Suprapubic skin (tissue), 4 donors: Measurements from ENCODE around the gene ATXN10. TPM values are rescaled to one million over a fixed set of nuclear protein-coding genes. Genes with fewer than 3 reads are reported as not detected.

Experiments
- DNase-seq, 2 donors: peaks; one replicate each; pipeline ENCODE4 v3.0.0-alpha.2; 2019; ENCODE audit warnings: low spot score in 2 of 2
- H3K27ac ChIP-seq: fragments of 200-600 bp; sonication (generic); one replicate; pipeline ENCODE4 v1.5.1; 2019
- H3K27me3 ChIP-seq: fragments of 200-600 bp; sonication (generic); one replicate; pipeline ENCODE4 v1.5.1; 2019
- H3K36me3 ChIP-seq: fragments of 200-600 bp; sonication (generic); one replicate; pipeline ENCODE4 v1.5.1; 2019
- H3K4me1 ChIP-seq: fragments of 200-600 bp; sonication (generic); one replicate; pipeline ENCODE4 v1.5.1; 2019
- H3K4me3 ChIP-seq: fragments of 200-600 bp; sonication (generic); one replicate; pipeline ENCODE4 v1.5.1; 2019; ENCODE audit warnings: mild to moderate bottlenecking
- H3K9me3 ChIP-seq: fragments of 200-600 bp; sonication (generic); one replicate; pipeline ENCODE4 v1.5.1; 2019
- CTCF ChIP-seq, 2 donors: fragments of 200-600 bp in 1 of 2; fragments of 450-650 bp in 1 of 2; sonication (generic) in 1 of 2; IDR thresholded peaks; one replicate each; pipeline ENCODE4 v1.5.1; 2016 to 2019; ENCODE audit warnings: antibody characterized with exemption in 2 of 2, mild to moderate bottlenecking in 1 of 2, moderate library complexity in 1 of 2
- EP300 ChIP-seq: sonication (generic); formaldehyde crosslinking; IDR thresholded peaks from one replicate; pipeline ENCODE4 v1.6.1; 2017; ENCODE audit warnings: antibody characterized with exemption
- POLR2A ChIP-seq, 2 donors: fragments of 450-650 bp; IDR thresholded peaks; one replicate each; pipeline ENCODE4 v1.6.1; 2017; ENCODE audit warnings: antibody characterized with exemption in 2 of 2, mild to moderate bottlenecking in 2 of 2, moderate library complexity in 2 of 2
- POLR2AphosphoS5 ChIP-seq, 3 donors: sonication (generic); formaldehyde crosslinking; IDR thresholded peaks; one replicate each; pipeline ENCODE4 v1.6.1; 2017; ENCODE audit warnings: antibody characterized with exemption in 3 of 3
- WGBS: methylation state at CpG from one replicate; pipeline ENCODE4 v1.1.5; 2018; 5-methylcytosine and 5-hydroxymethylcytosine counted together
- total RNA-seq, 4 donors: library from RNA; depleted of rRNA; stranded (reverse); fragments of >200 nt; gene quantifications; one replicate each; pipeline ENCODE4 v1.1.0, GENCODE V29; 2016

ATXN10 gene
- total RNA-seq, 4 donors from 2014 or later, result 63.2 to 79.0 (median 68.8) TPM

DNA sequence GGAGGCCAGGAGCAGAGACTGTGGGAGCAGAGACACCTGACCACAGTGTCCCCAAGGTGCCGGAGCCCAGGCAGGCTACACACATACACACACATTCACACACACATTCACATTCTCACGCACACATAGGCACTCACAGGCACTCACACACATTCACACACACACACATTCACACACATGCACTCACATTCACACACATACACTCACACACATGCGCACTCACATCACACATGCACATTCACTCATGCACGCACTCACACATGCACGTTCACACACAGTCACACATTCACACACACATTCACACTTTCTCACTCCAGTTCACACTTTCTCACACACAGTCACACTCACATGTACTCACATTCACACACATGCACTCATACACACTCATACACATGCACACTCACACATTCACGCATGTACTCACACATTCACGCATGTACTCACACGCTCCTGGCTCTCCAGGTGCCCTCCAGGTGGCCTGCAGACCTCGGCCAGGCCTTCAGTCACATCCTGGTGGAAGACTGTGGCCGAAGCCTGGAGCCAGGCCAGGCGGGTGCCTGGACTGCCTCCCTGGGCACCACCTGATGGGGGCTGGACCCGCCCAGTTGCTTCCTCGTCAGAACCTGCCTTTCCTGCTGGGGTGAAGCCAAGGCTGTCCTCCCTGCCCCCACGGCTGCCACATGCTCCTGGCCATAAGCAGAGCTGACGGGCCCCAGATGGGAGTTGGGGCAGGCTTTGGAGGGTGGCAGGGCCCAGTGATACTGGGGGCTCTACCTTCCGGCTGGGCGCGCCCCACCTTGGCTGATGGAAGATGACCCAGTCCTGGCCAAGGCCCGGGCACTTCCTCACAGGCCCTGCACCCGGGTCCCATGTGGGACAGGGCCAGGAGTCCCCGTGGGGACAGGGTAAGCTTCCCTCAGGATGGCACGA is 215.8 kb downstream of the ATXN10 start:
- H3K36me3 ChIP-seq, result no peaks in the 10 kb centered on the region
- DNase-seq, result peak; percentile 57 to 67
- peaks cover 68% of the 10 kb centered on the region for H3K27me3 ChIP-seq

GRCh38 chr22:45888221-45889092 is 216.8 kb downstream of the ATXN10 start:
- 90% methylated on average over 16 of the region's 27 CpGs for WGBS
- TF ChIP-seq CTCF (IDR thresholded peaks at IDR 0.05) (no peak), POLR2A (IDR thresholded peaks at IDR 0.05) (no peak), EP300 (no peak), POLR2AphosphoS5 (IDR thresholded peaks at IDR 0.05) (no peak)
- Histone ChIP-seq H3K9me3 (no peaks in the 10 kb centered on the region), H3K4me1 (peaks cover 6% of the 10 kb centered on the region), H3K27me3 (peaks cover 65% of the 10 kb centered on the region), H3K36me3 (no peaks in the 10 kb centered on the region), H3K4me3 (no peak overlapping the region), H3K27ac (no peak overlapping the region)
- no peak for DNase-seq

More for the DNA sequence above, 215.8 kb downstream of the ATXN10 start:
- WGBS, result 73% methylated on average over 12 of the region's 22 CpGs
- no peaks in the 10 kb centered on the region for H3K9me3 ChIP-seq
- peaks cover 15% of the 10 kb centered on the region for H3K4me1 ChIP-seq
- TF ChIP-seq EP300 (no peak), CTCF (IDR thresholded peaks at IDR 0.05) (no peak), POLR2A (IDR thresholded peaks at IDR 0.05) (no peak), POLR2AphosphoS5 (IDR thresholded peaks at IDR 0.05) (no peak)
- H3K4me3 ChIP-seq, result no peak overlapping the region
- no peak overlapping the region for H3K27ac ChIP-seq

DNA sequence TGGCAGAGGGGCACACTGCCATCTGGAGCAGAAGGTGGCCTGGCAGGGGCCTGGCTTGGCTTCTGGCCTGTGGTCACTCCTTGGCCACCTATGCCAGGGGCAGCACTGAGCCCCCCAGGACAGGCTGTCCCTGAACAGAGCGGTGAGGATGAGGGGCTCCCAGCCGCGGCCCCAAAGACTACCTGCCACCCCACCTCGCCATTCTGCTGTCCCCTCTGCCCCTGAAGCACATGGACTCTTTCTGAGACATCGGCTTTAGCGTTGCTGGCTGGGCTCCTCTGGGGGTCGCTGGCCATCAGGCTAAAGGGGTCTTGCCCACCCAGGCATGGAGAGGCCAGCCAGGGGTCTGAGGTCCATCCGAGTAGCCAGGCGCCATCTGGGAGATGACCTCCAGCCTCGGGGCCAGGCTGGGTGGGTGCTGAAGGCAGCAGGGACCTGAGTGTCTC is 217.5 kb downstream of the ATXN10 start:
- Histone ChIP-seq H3K27me3 (peaks cover 59% of the 10 kb centered on the region), H3K4me3 (no peak overlapping the region)
- no CpG with 5 or more reads among the region's 10 CpGs for WGBS

DNA sequence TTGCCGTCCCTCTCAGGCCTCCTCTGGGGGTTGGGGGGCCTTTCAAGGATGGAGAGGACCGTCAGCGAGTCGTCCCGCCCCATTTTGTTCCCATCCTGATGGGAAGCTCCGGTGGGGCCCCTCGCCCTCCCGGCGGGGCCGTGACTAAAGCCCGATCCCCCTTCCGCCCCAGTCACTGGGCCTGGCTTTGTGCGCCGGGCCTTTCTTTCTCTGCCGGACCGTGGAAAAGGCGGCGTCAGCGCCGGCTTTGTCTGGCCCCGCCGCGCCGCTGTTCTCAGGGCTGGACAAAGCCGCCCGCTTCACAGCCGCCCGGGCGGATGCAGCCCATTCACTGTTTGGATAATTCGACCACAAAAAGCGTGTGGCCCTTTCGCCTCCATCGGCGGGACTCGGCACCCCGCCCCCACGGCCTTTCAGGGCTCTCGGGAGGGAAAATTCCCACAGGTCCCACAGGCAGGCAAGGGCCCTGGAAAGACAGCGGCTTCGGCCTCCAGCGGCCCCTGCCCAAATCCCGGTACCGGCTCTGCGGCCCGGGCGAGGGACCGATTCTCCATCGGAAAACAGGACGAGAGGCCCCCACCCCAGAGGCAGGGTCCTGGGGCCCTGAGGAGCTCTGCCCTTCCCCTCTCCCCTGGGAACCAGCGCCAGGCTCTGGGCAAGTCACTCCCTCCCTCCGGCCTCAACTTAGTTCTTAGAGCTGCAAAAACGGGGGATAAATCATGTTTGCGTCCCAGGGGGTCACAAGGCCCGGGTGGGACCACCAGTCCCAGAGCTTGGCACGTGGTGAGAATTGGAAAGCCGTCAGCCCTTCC is 218.1 kb downstream of the ATXN10 start:
- H3K4me3 ChIP-seq, result no peak overlapping the region
- H3K9me3 ChIP-seq, result no peaks in the 10 kb centered on the region
- H3K27me3 ChIP-seq, result peaks cover 53% of the 10 kb centered on the region
- 28% methylated on average over 5 of the region's 56 CpGs for WGBS
- H3K36me3 ChIP-seq, result no peaks in the 10 kb centered on the region
- no peak for TF ChIP-seq CTCF (IDR thresholded peaks at IDR 0.05)
- TF ChIP-seq POLR2A (IDR thresholded peaks at IDR 0.05), result no peak
- TF ChIP-seq POLR2AphosphoS5 (IDR thresholded peaks at IDR 0.05), result no peak
- TF ChIP-seq EP300, result no peak
- no peak for DNase-seq
- no peak overlapping the region for H3K27ac ChIP-seq
- peaks cover 6% of the 10 kb centered on the region for H3K4me1 ChIP-seq

More for the DNA sequence above, 217.5 kb downstream of the ATXN10 start:
- H3K27ac ChIP-seq, result no peak overlapping the region
- no peaks in the 10 kb centered on the region for H3K9me3 ChIP-seq
- peaks cover 6% of the 10 kb centered on the region for H3K4me1 ChIP-seq
- DNase-seq, result no peak
- TF ChIP-seq CTCF (IDR thresholded peaks at IDR 0.05) (no peak), POLR2AphosphoS5 (IDR thresholded peaks at IDR 0.05) (no peak), POLR2A (IDR thresholded peaks at IDR 0.05) (no peak), EP300 (no peak)
- H3K36me3 ChIP-seq, result no peaks in the 10 kb centered on the region
